Thymus (tissue), 11 donors: ENCODE measurements around the gene DPEP1. TPM values are rescaled to one million over a fixed set of nuclear protein-coding genes. Genes with fewer than 3 reads are reported as not detected.
"Not testable (repeated sequence)": the region's sequence is repeated elsewhere in the genome, so short reads cannot be mapped to it uniquely, and the experiment has no call there.

Source experiments
- DNase-seq, 9 donors: peaks; one replicate each; pipeline ENCODE4 v3.0.0-alpha.2; 2013; ENCODE audit warnings: low spot score in 9 of 9, low read depth in 6 of 9, missing footprints in 1 of 9
- H3K27ac ChIP-seq, 2 donors: one replicate each; pipeline ENCODE4 v1.5.1; 2013; ENCODE audit warnings: control low read depth in 1 of 2, low read depth in 1 of 2, low read length in 1 of 2, mild to moderate bottlenecking in 1 of 2, moderate library complexity in 1 of 2
- H3K27me3 ChIP-seq, 2 donors: one replicate each; pipeline ENCODE4 v1.5.1; 2013; ENCODE audit warnings: low read length in 1 of 2; ENCODE audit not compliant: control insufficient read depth in 2 of 2, insufficient read depth in 1 of 2
- H3K36me3 ChIP-seq, 2 donors: one replicate each; pipeline ENCODE4 v1.5.1; 2013; ENCODE audit warnings: low read length in 1 of 2, mild to moderate bottlenecking in 1 of 2, moderate library complexity in 1 of 2; ENCODE audit not compliant: control insufficient read depth in 2 of 2, insufficient read depth in 2 of 2
- H3K4me1 ChIP-seq, 2 donors: one replicate each; pipeline ENCODE4 v1.5.1; 2013; ENCODE audit warnings: low read length in 2 of 2; ENCODE audit not compliant: control insufficient read depth in 2 of 2, insufficient read depth in 2 of 2
- H3K4me3 ChIP-seq, 2 donors: one replicate each; pipeline ENCODE4 v1.5.1; 2013; ENCODE audit warnings: low read length in 2 of 2, control low read depth in 1 of 2, mild to moderate bottlenecking in 1 of 2
- H3K9me3 ChIP-seq, 2 donors: one replicate each; pipeline ENCODE4 v1.5.1; 2013; ENCODE audit warnings: low read length in 1 of 2, mild to moderate bottlenecking in 1 of 2; ENCODE audit not compliant: control insufficient read depth in 2 of 2, insufficient read depth in 1 of 2
- WGBS: extraction: QIAGEN DNeasy Blood & Tissue Kit; methylation state at CpG from one replicate; pipeline ENCODE4 v1.1.7; 2013; 5-methylcytosine and 5-hydroxymethylcytosine counted together
- polyA plus RNA-seq: library from polyadenylated mRNA; stranded (reverse); fragments of 200-250 nt; gene quantifications from one replicate; pipeline ENCODE4 v1.2.3, GENCODE V29; 2013
- total RNA-seq: library from RNA; stranded (reverse); fragments of 120-200 nt; gene quantifications from one replicate; pipeline ENCODE4 v1.2.4, GENCODE V29; 2013
- donor health status: healthy.

DPEP1 gene
- total and polyA plus RNA-seq, 2 donors: 1.7 to 2.9 TPM

- not testable (repeated sequence) for H3K4me3 ChIP-seq, H3K27me3 ChIP-seq
- 77% methylated on average over 2 of the region's 2 CpGs for WGBS
Observed at GRCh38 chr16:89634463-89635385, 21.3 kb downstream of the DPEP1 start.

GRCh38 chr16:89636663-89637062 lies 23.2 kb downstream of the DPEP1 start:
- Histone ChIP-seq H3K9me3 (peaks cover 0 to 19% of the 10 kb centered on the region in 2 donors), H3K36me3 (no peaks in the 10 kb centered on the region), H3K27ac (no peak overlapping the region), H3K4me3 (no peak overlapping the region), H3K4me1 (peaks cover 0 to 5% of the 10 kb centered on the region in 2 donors), H3K27me3 (peaks cover 0 to 7% of the 10 kb centered on the region in 2 donors)
- no peak for DNase-seq
- WGBS: 92% methylated on average over 12 of the region's 12 CpGs

More at GRCh38 chr16:89634463-89635385, 21.3 kb downstream of the DPEP1 start:
- H3K9me3 ChIP-seq: peaks cover 0 to 25% of the 10 kb centered on the region in 2 donors
- H3K36me3 ChIP-seq, DNase-seq, H3K27ac ChIP-seq, H3K4me1 ChIP-seq: not testable (repeated sequence)

- no peaks in the 10 kb centered on the region for H3K36me3 ChIP-seq
- no peak overlapping the region for H3K27ac ChIP-seq
- WGBS: 91% methylated on average over 10 of the region's 10 CpGs
- DNase-seq: no peak
- peaks cover 0 to 4% of the 10 kb centered on the region in 2 donors for H3K27me3 ChIP-seq
- H3K4me3 ChIP-seq: no peak overlapping the region
- H3K4me1 ChIP-seq: peaks cover 0 to 5% of the 10 kb centered on the region in 2 donors
- peaks cover 0 to 19% of the 10 kb centered on the region in 2 donors for H3K9me3 ChIP-seq
Observed at GRCh38 chr16:89637379-89637778, 23.9 kb downstream of the DPEP1 start.

GRCh38 chr16:89638455-89638854 lies 25.0 kb downstream of the DPEP1 start:
- no peak for DNase-seq
- no peaks in the 10 kb centered on the region for H3K27me3 ChIP-seq
- 92% methylated on average over 10 of the region's 10 CpGs for WGBS
- H3K36me3 ChIP-seq: no peaks in the 10 kb centered on the region
- H3K27ac ChIP-seq: no peak overlapping the region
- peaks cover 0 to 19% of the 10 kb centered on the region in 2 donors for H3K9me3 ChIP-seq
- peaks cover 0 to 5% of the 10 kb centered on the region in 2 donors for H3K4me1 ChIP-seq
- H3K4me3 ChIP-seq: no peak overlapping the region

GRCh38 chr16:89639385-89639784 lies 25.9 kb downstream of the DPEP1 start:
- DNase-seq: no peak
- Histone ChIP-seq H3K27me3 (no peaks in the 10 kb centered on the region), H3K36me3 (peaks cover 2% of the 10 kb centered on the region in 2 donors), H3K4me1 (peaks cover 0 to 5% of the 10 kb centered on the region in 2 donors), H3K4me3 (no peak overlapping the region), H3K27ac (no peak overlapping the region), H3K9me3 (peaks cover 0 to 16% of the 10 kb centered on the region in 2 donors)
- 93% methylated on average over 6 of the region's 6 CpGs for WGBS

GRCh38 chr16:89641458-89642119 lies 28.1 kb downstream of the DPEP1 start:
- no peak overlapping the region for H3K4me3 ChIP-seq
- no peaks in the 10 kb centered on the region for H3K27me3 ChIP-seq
- peaks cover 0 to 7% of the 10 kb centered on the region in 2 donors for H3K9me3 ChIP-seq
- peaks cover 24 to 25% of the 10 kb centered on the region in 2 donors for H3K36me3 ChIP-seq
- no peak overlapping the region for H3K27ac ChIP-seq
- WGBS: 65% methylated on average over 14 of the region's 14 CpGs
- H3K4me1 ChIP-seq: peaks cover 0 to 5% of the 10 kb centered on the region in 2 donors
- no peak for DNase-seq

GRCh38 chr16:89642574-89642973 lies 29.1 kb downstream of the DPEP1 start:
- DNase-seq: no peak
- Histone ChIP-seq H3K9me3 (peaks cover 0 to 9% of the 10 kb centered on the region in 2 donors), H3K36me3 (peaks cover 34% of the 10 kb centered on the region in 2 donors), H3K27ac (no peak overlapping the region), H3K4me1 (peaks cover 0 to 5% of the 10 kb centered on the region in 2 donors), H3K4me3 (no peak overlapping the region), H3K27me3 (no peaks in the 10 kb centered on the region)
- 93% methylated on average over 13 of the region's 13 CpGs for WGBS

GRCh38 chr16:89643769-89644300 lies 30.4 kb downstream of the DPEP1 start:
- Histone ChIP-seq H3K36me3 (peaks cover 38 to 39% of the 10 kb centered on the region in 2 donors), H3K27ac (no peak overlapping the region), H3K4me3 (no peak overlapping the region), H3K27me3 (no peaks in the 10 kb centered on the region), H3K9me3 (peaks cover 0 to 6% of the 10 kb centered on the region in 2 donors), H3K4me1 (peaks cover 0 to 5% of the 10 kb centered on the region in 2 donors)
- no peak for DNase-seq
- WGBS: 95% methylated on average over 14 of the region's 14 CpGs

- Histone ChIP-seq H3K27me3 (no peaks in the 10 kb centered on the region), H3K9me3 (peaks cover 0 to 6% of the 10 kb centered on the region in 2 donors), H3K36me3 (peaks cover 43 to 50% of the 10 kb centered on the region in 2 donors), H3K27ac (no peak overlapping the region), H3K4me1 (peaks cover 0 to 5% of the 10 kb centered on the region in 2 donors), H3K4me3 (no peak overlapping the region)
- WGBS: 96% methylated on average over 11 of the region's 11 CpGs
- no peak for DNase-seq
Observed at GRCh38 chr16:89645122-89645521, 31.7 kb downstream of the DPEP1 start.
